GM19463 (cell line): ENCODE measurements around the gene RNASE9.
A peak's percentile ranks its signal among the peaks of the same experiment; 100 is the strongest.
"Not testable (repeated sequence)": the region's sequence is repeated elsewhere in the genome, so short reads cannot be mapped to it uniquely, and the experiment has no call there.

Experiments used
- ATAC-seq: cut with Tn5 transposase; IDR thresholded peaks from one replicate; pipeline ENCODE4 v1.9.1; 2021; ENCODE audit warnings: mild to moderate bottlenecking, moderate library complexity; ENCODE audit not compliant: unreplicated experiment

The RNASE9 gene

GRCh38 chr14:20578325-20578724 lies 17.5 kb upstream of the RNASE9 start:
- no peak for ATAC-seq

GRCh38 chr14:20572382-20572990 lies 11.6 kb upstream of the RNASE9 start:
- not testable (repeated sequence) for ATAC-seq

GRCh38 chr14:20570720-20571119 lies 9.9 kb upstream of the RNASE9 start:
- ATAC-seq: not testable (repeated sequence)

- not testable (repeated sequence) for ATAC-seq
Observed at GRCh38 chr14:20569865-20570264, 9.0 kb upstream of the RNASE9 start.

- no peak for ATAC-seq
Observed at GRCh38 chr14:20569066-20569465, 8.2 kb upstream of the RNASE9 start.

GRCh38 chr14:20568393-20568792 lies 7.5 kb upstream of the RNASE9 start:
- no peak for ATAC-seq

GRCh38 chr14:20567199-20567598 lies 6.4 kb upstream of the RNASE9 start:
- not testable (repeated sequence) for ATAC-seq

- ATAC-seq: no peak
Observed at GRCh38 chr14:20564501-20564997, 3.7 kb upstream of the RNASE9 start.

- no peak for ATAC-seq
Observed at GRCh38 chr14:20563971-20564370, 3.1 kb upstream of the RNASE9 start.

GRCh38 chr14:20559461-20559904 lies 1.4 kb downstream of the RNASE9 start:
- ATAC-seq: no peak

GRCh38 chr14:20557212-20557542 lies 3.7 kb downstream of the RNASE9 start:
- ATAC-seq: no peak

- ATAC-seq: no peak
Observed at GRCh38 chr14:20556500-20557211, 4.2 kb downstream of the RNASE9 start.

- no peak for ATAC-seq
Observed at GRCh38 chr14:20555845-20556244, 5.0 kb downstream of the RNASE9 start.

- no peak for ATAC-seq
Observed at GRCh38 chr14:20553024-20553423, 7.8 kb downstream of the RNASE9 start.

- ATAC-seq: no peak
Observed at GRCh38 chr14:20551606-20552005, 9.2 kb downstream of the RNASE9 start.

- ATAC-seq: no peak
Observed at GRCh38 chr14:20550926-20551325, 9.9 kb downstream of the RNASE9 start.

GRCh38 chr14:20548414-20549158 lies 12.3 kb downstream of the RNASE9 start:
- ATAC-seq: no peak

GRCh38 chr14:20546877-20547276 lies 14.0 kb downstream of the RNASE9 start:
- no peak for ATAC-seq

GRCh38 chr14:20539906-20540305 lies 20.9 kb downstream of the RNASE9 start:
- no peak for ATAC-seq

- ATAC-seq: peak; percentile 57
Observed at GRCh38 chr14:20530771-20531571, 29.9 kb downstream of the RNASE9 start.

GRCh38 chr14:20529806-20530205 lies 31.0 kb downstream of the RNASE9 start:
- ATAC-seq: no peak
